Hepatocyte (in vitro differentiated cells): ENCODE data around the gene GRM8.

Experiments
- CTCF ChIP-seq: fragments of 200-600 bp; sonication (generic); IDR thresholded peaks from 2 replicates; pipeline ENCODE4 v1.5.1; 2016; ENCODE audit warnings: antibody characterized with exemption, mild to moderate bottlenecking; ENCODE audit not compliant: poor library complexity
- EZH2 ChIP-seq: fragments of 200-600 bp; sonication (generic); IDR thresholded peaks from 2 replicates; pipeline ENCODE4 v1.6.1; 2016; ENCODE audit warnings: antibody characterized with exemption, mild to moderate bottlenecking, borderline replicate concordance
- EZH2phosphoT487 ChIP-seq: fragments of 200-600 bp; sonication (generic); IDR thresholded peaks from one replicate; pipeline ENCODE4 v1.6.1; 2018; ENCODE audit warnings: antibody characterized with exemption, mild to moderate bottlenecking, low read depth, moderate library complexity; ENCODE audit not compliant: unreplicated experiment, severe bottlenecking

GRCh38 chr7:126702242-126703016 is 550.3 kb downstream of the GRM8 start:
- TF ChIP-seq CTCF (no peak), EZH2 (no peak), EZH2phosphoT487 (no peak)
